H1 (cell line): ENCODE results near the gene SLC12A4. TPM values are rescaled to one million over a fixed set of nuclear protein-coding genes. Genes with fewer than 3 reads are reported as not detected.

Experiments
- EZH2 ChIP-seq: fragments of 200-600 bp; sonication (generic); IDR thresholded peaks from 2 replicates; pipeline ENCODE4 v1.7.1; 2012; ENCODE audit warnings: low read depth, mild to moderate bottlenecking, moderate library complexity, low read length, inconsistent platforms; ENCODE audit not compliant: severe bottlenecking
- HDAC6 ChIP-seq: IDR thresholded peaks from one replicate; pipeline ENCODE4 v1.7.1; 2012; ENCODE audit warnings: low read depth, mild to moderate bottlenecking, inconsistent platforms, low read length, moderate library complexity
- JUND ChIP-seq: IDR thresholded peaks from 2 replicates; pipeline ENCODE4 v1.6.1; 2011; ENCODE audit warnings: mild to moderate bottlenecking, improper control_type of control experiment, low read length
- KDM4A ChIP-seq: IDR thresholded peaks from one replicate; pipeline ENCODE4 v1.7.1; 2012; ENCODE audit warnings: low read depth, mild to moderate bottlenecking, moderate library complexity, low read length, inconsistent platforms; ENCODE audit not compliant: severe bottlenecking
- POU5F1 ChIP-seq: IDR thresholded peaks from 2 replicates; pipeline ENCODE4 v1.6.1; 2011; ENCODE audit warnings: low read depth, mild to moderate bottlenecking, low read length, moderate library complexity
- SP4 ChIP-seq: IDR thresholded peaks from 2 replicates; pipeline ENCODE4 v1.6.1; 2012; ENCODE audit warnings: low read length, inconsistent platforms
- TAF1 ChIP-seq: IDR thresholded peaks from 2 replicates; pipeline ENCODE4 v1.6.1; 2011; ENCODE audit warnings: mild to moderate bottlenecking, low read depth, low read length
- polyA plus RNA-seq, 7 experiments: library from polyadenylated mRNA; depleted of rRNA in 3 of 7; stranded (reverse) in 5 of 7; unstranded in 2 of 7; fragments of >200 nt in 5 of 7; fragments of 200-250 nt in 2 of 7; gene quantifications; 1 replicate in 5 of 7; 2 replicates in 1 of 7; 4 replicates in 1 of 7; pipeline versions ENCODE4 v1.2.1 to v1.2.3, GENCODE V29; 2011 to 2013; ENCODE audit warnings: missing spikeins in 2 of 7, mixed read lengths in 2 of 7
- total RNA-seq: library from RNA; stranded (reverse); fragmentation: NEBNext Ultra II Directional; extraction: Animal tissue kit (Norgen Biotek cat#: 25700); gene quantifications from 2 replicates; pipeline ENCODE4 v1.2.1, GENCODE V29; 2021

SLC12A4 gene
- total and polyA plus RNA-seq, 2 of the 8 experiments (the other 6 are each of a cell fraction or from before 2014, with no cell fraction given) = 41.3 to 49.3 TPM

- TF ChIP-seq SP4 (no peak), HDAC6 (no peak), EZH2 (no peak), POU5F1 (no peak), TAF1 (no peak), KDM4A (no peak), JUND (no peak)
- TF ChIP-seq, all 59 proteins: peak for 0
Measured at GRCh38 chr16:67961551-67961957, 6.9 kb downstream of the SLC12A4 start (continued).
